Effector CD4-positive, alpha-beta T cell (primary cell): ENCODE data around the gene IL19. TPM values are rescaled to one million over a fixed set of nuclear protein-coding genes. Genes with fewer than 3 reads are reported as not detected.

Experiments used
- DNase-seq: peaks from one replicate; pipeline ENCODE4 v3.0.0-alpha.2; 2020
- total RNA-seq: gene quantifications from one replicate; lab custom pipeline; 2026; lab: John Stamatoyannopoulos, UW

IL19 gene, protein sequence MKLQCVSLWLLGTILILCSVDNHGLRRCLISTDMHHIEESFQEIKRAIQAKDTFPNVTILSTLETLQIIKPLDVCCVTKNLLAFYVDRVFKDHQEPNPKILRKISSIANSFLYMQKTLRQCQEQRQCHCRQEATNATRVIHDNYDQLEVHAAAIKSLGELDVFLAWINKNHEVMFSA
- not detected for total RNA-seq

- no peak for DNase-seq
Observed at GRCh38 chr1:206770531-206771337, at the start of gene IL19. Gene IL19 (plus strand): TSS chr1:206770773. CDS start chr1:206836663, 65,890 bp downstream.

DNA sequence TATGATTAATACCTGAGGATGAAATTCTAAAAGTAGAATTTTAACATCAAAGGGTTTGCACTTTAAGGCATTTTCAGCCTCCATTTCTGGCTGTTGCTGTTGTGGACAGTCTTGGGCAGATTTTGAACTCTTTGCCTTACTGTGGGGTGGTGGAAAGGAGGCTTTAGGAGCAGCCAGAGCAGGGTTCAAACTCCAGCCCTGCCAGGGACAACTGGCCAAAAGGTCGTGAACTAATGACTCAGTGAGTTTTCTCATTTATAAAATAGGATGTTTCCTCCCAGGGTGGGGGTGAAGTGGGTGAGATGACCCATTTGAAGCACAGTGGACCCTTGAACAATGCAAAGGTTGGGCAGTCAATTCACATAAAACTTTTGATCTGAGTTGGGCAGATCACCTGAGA is 49.1 kb upstream of the IL19 start:
- DNase-seq: no peak

DNA sequence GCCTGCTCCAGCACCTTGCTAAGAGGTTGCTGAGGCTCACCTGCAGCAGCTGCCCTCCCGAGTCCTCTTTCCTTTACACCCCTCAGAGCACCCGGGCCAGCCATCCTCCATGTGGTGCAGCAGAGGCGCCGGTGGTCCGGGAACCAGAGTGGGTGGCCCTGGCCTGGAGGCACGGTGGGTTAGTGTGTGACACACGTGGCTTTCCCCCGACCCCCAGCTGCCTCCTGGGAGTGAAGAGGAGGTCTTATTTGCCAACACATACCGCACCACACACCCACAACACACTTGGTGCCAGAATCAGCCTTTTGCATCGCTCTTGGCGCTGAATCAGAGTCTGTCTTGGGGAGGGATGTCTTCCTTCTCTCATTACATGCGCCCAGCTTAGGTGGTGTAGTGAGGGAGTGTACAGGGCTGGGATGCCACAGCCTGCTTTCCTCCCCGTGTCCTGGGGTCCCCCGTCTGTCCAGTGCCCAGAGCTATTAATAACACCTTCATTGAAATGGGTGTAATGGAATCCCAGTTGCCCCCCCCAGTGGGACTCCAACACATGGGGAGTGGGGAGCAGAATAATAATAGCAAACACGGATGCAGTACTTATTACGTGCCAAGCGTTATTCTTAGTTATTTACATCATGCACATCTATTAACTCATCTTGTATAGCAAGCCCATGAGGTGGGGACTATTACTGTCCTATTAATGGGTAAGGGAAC is 47.7 kb upstream of the IL19 start:
- DNase-seq: no peak

DNA sequence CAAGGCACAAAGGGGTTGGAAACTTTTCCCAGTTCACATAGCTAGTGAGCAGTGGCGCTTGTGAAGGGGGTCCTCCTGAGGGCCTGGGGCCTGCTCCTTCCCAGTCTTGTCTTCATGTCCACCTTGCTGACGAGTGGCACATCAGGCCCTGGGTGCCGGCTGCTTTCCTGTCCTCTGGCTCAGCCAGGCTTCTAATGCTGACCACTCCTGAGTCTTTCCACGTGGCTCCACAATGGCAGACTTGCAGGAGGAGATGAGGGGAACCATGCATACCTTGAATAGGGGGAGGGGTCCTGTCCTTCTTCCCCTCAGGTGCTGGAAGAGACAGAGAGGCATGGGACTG is 47.1 kb upstream of the IL19 start:
- DNase-seq: no peak

DNA sequence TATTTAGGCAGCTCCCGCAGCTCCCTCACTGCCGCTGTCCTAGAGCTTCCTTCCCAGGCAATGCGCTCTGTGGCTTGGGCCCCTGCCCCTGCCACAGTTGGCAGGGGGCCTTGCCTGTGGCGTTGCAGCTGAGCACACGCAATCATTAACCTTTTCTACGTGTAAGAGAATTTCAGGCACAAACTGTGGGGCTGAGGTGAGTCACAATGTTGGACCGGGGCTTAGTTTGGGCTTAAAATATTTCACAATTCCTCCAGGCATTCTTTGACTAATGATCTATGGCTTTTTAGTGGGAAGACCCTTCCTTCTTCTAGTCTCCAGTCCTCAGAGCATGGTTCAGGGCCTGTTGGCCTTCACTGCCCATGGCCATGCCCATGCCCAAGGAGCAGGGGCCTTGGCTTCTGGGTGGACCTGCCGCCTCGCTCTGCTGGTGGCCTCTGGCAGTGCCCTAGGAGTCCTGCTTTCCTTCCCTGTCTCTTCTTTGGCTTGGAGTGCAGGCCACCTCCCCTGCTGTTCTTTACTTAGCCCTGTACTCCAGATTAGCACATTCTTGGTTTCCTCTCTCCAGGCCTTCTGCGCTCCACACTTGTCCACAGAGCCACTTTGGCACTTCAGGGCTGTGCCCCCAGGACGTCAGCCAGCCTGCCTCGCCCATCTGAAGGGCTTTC is 46.6 kb upstream of the IL19 start:
- DNase-seq: no peak

GRCh38 chr1:206725109-206725963 is 45.2 kb upstream of the IL19 start:
- peak; percentile 48 for DNase-seq

GRCh38 chr1:206727981-206728696 is 42.4 kb upstream of the IL19 start:
- no peak for DNase-seq

GRCh38 chr1:206728697-206728987 is 41.9 kb upstream of the IL19 start:
- no peak for DNase-seq

- no peak for DNase-seq
Observed at GRCh38 chr1:206729050-206729449, 41.5 kb upstream of the IL19 start.

- DNase-seq: no peak
Observed at GRCh38 chr1:206729507-206729906, 41.1 kb upstream of the IL19 start.

DNA sequence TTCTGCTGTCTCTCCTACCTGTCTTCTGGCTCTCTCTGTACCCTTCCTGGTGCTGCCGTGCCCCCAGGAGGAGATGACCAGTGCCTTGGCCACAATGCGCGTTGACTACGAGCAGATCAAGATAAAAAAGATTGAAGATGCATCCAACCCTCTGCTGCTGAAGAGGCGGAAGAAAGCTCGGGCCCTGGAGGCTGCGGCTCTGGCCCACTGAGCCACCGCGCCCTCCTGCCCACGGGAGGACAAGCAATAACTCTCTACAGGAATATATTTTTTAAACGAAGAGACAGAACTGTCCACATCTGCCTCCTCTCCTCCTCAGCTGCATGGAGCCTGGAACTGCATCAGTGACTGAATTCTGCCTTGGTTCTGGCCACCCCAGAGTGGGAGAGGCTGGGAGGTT is 38.1 kb upstream of the IL19 start:
- DNase-seq: no peak

DNA sequence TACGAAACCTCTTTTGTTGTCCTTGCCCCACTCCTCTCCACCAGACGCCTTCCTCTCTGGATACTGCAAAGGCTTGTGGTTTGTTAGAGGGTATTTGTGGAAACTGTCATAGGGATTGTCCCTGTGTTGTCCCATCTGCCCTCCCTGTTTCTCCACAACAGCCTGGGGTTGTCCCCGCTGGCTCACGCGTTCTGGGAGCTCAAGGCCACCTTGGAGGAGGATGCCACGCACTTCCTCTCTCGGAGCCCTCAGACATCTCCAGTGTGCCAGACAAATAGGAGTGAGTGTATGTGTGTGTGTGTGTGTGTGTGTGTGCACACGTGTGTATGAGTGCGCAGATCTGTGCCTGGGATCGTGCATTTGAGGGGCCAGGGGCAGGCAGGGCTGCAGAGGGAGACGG is 37.6 kb upstream of the IL19 start:
- DNase-seq: no peak

DNA sequence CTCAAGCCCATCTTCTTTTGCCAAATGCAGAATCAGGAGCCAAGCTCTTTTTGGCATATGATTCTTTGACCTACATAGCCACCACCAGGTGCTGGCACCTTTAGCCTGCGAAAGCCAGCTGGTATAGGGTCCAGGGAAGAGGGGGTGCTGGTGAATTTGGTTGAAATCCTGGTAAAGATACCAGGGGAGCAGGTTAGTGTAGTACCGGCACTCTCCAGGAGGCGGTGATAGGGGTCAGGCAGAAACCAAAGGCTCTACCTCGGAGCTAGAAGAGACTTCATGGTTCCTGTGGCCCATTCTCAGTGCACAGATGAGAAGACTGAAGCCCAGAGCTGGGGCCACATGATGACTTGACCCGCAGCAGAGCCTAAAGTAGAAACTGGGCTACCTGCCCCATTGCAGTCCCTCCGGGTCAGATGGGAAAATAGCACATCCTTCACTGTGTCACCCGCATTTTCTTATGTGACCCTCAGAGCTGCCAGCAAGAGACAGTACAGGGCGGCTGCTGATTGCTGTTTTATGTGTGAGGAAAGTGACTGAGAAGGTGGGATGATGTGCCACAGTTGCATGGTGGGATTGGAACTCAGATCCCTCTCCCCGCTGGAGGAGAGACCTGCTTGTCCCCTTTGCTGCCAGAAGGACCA is 36.0 kb upstream of the IL19 start:
- DNase-seq: peak; percentile 69

DNA sequence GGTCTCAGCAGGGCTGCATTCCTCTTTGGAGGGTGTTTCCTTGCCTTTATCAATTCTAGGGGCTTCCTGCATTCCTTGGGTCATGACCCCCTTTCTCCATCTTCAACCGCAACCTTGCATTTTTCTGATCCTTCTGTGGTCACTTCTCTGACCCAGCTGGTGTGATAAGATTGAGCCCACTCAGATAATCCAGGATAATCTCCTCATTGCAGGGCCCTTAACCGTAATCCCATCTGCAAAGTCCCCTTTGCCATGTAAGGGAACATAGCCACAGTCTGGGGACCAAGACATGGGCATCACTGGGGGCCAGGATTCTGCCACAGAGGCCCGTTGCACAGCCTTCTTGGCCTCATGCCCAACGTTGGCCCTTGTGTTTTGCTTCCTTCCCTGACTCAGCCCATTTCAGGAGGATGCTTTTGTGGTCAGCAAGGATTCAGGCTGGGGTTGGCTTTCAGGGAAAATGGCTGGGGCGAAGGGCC is 35.0 kb upstream of the IL19 start:
- no peak for DNase-seq

DNA sequence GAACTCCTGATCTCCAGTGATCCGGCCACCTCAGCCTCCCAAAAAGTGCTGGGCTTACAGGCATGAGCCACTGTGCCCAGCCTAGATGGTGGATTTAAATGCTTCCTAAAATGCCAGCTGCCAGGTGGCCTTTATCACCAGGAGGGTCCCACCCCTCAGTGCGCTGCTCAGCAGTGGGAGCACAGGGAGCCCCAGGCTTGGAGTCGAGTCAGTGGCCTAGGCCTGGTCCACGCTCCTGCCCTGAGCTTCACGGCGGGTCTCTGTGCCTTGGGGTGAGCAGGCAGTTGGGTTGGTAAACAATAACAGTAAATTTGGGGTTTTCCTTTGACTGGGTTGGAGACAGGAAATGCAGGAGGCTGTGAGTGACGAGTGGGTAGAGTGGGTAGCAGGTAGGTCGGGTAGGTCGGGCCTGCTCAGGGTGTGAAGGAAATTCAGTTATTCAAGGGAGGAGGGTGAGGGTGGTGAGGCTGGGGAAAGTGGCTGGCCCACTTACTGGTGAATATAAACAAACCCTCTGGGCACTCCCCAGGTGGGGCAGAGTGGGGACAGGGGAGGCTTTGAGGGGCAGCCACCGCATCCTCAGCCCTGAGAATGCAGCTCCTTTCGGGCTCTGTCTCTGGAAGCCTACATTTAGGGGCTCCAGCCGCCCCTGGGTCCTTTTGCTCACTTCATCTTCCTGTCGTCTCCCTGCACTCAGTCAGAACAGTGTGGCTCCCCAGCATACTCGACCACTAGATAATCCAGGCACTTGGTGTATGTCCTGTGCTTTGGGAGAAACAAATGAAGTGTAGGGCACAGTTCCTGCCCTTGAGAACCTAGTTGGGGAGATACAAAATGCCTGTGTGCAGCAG is 33.5 kb upstream of the IL19 start:
- peak; percentile 44 for DNase-seq

- DNase-seq: no peak
Observed at GRCh38 chr1:206737729-206738201, 32.8 kb upstream of the IL19 start.

DNA sequence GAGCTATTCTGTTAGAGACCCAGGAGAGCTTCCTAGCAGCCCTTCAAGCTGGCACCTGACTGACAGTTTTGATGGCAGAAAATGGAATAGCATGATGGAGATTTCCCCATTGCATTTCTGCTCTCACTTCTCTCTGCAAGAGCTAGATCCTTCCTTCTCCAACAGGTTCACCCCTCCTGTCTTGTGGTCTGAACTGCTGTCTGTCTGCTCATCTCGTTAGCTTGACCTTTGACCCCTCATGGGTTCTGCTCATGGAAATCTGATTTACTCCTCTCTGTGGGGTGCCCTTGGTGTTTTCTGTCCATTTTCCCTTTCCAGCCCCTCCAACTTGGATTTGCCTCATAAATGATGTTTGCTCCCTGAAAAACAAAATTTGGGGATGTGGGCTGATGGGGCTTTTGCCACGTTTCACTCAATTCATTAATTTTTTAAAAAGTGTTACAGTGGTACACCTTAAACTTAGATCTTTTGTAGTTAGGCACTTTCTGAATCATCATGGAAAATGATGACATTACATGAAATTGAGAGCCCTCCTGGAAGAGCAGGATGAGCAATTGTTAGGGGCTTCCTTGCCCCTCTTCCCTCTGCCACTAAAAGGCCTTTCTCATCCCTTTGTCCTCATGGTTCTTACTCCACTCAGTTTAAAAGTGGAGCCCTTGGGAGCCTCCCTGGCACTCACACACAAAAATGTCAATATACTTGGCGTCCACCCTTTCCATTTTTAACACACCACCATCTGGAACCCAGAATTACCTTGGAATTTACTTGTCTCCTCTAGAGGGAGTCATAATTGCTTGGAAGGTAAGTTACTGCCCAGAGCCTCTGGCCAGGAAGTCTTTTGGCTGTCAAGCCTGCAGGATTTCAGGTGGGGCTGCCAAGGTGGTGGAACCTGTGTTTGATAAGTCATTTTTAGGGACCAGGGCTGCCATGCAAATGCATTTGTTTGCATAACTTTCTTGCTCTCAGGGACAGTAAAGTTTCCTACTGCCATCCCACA is 31.9 kb upstream of the IL19 start:
- DNase-seq: no peak

DNA sequence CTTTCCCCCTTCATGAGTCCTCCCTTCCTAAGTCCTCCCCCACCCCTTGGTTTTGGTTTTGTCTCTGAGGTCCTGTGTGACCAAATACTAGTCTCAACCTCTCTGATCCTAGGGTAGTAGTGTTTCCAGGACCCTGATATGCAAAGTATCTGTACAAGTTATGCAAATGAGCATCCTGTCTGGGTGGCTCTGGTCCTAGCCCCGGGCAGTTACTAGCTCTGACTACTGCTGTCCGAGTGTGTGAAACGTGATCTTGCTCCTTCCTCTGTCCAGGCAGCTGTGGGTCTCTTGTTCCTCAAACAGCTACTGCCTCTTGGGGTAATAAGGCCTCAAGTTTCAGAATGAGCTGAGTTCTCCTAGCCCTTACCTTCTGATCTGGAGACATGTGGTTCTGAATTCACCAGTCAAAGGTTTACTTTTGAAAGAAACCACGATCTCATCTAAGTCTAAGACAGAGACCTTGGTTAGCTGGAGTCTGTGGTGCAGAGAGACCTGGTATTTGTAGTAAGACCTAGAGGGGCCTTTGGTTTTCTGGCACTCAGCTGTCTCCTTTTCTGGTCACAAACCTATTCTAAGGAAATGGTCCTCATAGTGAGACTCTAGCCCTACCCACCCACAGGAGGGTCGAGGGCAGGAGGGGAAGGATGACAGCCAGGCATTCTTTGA is 31.0 kb upstream of the IL19 start:
- no peak for DNase-seq
